Measurements from ENCODE around the gene SLC22A13. TPM values are rescaled to one million over a fixed set of nuclear protein-coding genes. Genes with fewer than 3 reads are reported as not detected.

Gene SLC22A13
- total and polyA plus RNA-seq, 9 of the 15 experiments (the other 6 are each of a cell fraction or from before 2014, with no cell fraction given) = 0.09 to 0.49 (median 0.17) TPM; not detected in 3

DNA sequence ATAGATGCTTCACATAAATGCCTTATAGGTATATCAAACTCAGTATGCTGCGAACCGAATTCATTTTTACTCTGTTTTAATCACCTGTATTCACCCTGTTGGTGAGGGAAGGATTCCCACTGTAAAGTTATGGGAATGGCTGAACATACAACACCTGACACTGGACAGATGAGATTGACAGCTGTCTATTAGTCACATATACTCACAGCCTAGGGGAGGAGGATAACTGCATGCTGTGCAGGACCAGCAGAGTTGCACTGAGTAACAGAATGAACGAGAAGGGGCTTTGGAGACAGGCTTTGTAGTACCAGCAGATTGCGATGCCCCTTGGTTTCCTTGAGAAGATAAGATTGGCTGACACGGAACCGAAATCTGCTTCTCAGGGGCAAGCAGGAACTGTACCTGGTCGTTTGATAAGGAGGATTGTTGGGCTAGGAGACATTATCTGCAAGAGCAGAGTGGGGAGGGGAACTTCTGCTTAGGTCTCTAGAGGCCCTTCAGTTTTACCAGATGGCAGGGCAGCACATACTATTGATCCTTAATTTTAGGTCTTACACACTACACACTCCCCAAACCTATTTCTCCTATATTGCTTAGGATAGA lies 43.5 kb upstream of the SLC22A13 start (continued):
- TF ChIP-seq, protein P1, sequence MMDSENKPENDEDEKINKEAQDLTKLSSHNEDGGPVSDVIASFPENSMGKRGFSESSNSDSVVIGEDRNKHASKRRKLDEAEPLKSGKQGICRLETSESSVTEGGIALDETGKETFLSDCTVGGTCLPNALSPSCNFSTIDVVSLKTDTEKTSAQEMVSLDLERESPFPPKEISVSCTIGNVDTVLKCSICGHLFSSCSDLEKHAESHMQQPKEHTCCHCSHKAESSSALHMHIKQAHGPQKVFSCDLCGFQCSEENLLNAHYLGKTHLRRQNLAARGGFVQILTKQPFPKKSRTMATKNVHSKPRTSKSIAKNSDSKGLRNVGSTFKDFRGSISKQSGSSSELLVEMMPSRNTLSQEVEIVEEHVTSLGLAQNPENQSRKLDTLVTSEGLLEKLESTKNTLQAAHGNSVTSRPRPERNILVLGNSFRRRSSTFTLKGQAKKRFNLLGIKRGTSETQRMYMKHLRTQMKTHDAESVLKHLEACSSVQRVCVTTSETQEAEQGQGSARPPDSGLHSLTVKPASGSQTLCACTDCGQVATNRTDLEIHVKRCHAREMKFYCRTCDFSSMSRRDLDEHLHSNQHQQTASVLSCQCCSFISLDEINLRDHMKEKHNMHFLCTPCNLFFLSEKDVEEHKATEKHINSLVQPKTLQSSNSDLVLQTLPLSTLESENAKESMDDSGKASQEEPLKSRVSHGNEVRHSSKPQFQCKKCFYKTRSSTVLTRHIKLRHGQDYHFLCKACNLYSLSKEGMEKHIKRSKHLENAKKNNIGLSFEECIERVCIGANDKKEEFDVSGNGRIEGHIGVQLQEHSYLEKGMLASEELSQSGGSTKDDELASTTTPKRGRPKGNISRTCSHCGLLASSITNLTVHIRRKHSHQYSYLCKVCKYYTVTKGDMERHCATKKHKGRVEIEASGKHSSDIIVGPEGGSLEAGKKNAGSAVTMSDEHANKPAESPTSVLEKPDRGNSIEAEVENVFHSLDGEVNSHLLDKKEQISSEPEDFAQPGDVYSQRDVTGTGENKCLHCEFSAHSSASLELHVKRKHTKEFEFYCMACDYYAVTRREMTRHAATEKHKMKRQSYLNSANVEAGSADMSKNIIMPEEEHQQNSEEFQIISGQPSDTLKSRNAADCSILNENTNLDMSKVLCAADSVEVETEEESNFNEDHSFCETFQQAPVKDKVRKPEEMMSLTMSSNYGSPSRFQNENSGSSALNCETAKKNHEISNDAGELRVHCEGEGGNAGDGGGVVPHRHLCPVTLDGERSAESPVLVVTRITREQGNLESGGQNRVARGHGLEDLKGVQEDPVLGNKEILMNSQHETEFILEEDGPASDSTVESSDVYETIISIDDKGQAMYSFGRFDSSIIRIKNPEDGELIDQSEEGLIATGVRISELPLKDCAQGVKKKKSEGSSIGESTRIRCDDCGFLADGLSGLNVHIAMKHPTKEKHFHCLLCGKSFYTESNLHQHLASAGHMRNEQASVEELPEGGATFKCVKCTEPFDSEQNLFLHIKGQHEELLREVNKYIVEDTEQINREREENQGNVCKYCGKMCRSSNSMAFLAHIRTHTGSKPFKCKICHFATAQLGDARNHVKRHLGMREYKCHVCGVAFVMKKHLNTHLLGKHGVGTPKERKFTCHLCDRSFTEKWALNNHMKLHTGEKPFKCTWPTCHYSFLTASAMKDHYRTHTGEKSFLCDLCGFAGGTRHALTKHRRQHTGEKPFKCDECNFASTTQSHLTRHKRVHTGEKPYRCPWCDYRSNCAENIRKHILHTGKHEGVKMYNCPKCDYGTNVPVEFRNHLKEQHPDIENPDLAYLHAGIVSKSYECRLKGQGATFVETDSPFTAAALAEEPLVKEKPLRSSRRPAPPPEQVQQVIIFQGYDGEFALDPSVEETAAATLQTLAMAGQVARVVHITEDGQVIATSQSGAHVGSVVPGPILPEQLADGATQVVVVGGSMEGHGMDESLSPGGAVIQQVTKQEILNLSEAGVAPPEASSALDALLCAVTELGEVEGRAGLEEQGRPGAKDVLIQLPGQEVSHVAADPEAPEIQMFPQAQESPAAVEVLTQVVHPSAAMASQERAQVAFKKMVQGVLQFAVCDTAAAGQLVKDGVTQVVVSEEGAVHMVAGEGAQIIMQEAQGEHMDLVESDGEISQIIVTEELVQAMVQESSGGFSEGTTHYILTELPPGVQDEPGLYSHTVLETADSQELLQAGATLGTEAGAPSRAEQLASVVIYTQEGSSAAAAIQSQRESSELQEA (IDR thresholded peaks at IDR 0.05; ENCODE audit: low read depth) = no peak
- no peak for TF ChIP-seq GATAD2A (IDR thresholded peaks at IDR 0.05)
- TF ChIP-seq, protein P2, sequence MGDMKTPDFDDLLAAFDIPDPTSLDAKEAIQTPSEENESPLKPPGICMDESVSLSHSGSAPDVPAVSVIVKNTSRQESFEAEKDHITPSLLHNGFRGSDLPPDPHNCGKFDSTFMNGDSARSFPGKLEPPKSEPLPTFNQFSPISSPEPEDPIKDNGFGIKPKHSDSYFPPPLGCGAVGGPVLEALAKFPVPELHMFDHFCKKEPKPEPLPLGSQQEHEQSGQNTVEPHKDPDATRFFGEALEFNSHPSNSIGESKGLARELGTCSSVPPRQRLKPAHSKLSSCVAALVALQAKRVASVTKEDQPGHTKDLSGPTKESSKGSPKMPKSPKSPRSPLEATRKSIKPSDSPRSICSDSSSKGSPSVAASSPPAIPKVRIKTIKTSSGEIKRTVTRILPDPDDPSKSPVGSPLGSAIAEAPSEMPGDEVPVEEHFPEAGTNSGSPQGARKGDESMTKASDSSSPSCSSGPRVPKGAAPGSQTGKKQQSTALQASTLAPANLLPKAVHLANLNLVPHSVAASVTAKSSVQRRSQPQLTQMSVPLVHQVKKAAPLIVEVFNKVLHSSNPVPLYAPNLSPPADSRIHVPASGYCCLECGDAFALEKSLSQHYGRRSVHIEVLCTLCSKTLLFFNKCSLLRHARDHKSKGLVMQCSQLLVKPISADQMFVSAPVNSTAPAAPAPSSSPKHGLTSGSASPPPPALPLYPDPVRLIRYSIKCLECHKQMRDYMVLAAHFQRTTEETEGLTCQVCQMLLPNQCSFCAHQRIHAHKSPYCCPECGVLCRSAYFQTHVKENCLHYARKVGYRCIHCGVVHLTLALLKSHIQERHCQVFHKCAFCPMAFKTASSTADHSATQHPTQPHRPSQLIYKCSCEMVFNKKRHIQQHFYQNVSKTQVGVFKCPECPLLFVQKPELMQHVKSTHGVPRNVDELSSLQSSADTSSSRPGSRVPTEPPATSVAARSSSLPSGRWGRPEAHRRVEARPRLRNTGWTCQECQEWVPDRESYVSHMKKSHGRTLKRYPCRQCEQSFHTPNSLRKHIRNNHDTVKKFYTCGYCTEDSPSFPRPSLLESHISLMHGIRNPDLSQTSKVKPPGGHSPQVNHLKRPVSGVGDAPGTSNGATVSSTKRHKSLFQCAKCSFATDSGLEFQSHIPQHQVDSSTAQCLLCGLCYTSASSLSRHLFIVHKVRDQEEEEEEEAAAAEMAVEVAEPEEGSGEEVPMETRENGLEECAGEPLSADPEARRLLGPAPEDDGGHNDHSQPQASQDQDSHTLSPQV (IDR thresholded peaks at IDR 0.05) = no peak
- no peak for TF ChIP-seq SLC30A9 (CRISPR knock-in tag; IDR thresholded peaks at IDR 0.05)
- TF ChIP-seq, protein P3, sequence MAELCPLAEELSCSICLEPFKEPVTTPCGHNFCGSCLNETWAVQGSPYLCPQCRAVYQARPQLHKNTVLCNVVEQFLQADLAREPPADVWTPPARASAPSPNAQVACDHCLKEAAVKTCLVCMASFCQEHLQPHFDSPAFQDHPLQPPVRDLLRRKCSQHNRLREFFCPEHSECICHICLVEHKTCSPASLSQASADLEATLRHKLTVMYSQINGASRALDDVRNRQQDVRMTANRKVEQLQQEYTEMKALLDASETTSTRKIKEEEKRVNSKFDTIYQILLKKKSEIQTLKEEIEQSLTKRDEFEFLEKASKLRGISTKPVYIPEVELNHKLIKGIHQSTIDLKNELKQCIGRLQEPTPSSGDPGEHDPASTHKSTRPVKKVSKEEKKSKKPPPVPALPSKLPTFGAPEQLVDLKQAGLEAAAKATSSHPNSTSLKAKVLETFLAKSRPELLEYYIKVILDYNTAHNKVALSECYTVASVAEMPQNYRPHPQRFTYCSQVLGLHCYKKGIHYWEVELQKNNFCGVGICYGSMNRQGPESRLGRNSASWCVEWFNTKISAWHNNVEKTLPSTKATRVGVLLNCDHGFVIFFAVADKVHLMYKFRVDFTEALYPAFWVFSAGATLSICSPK (IDR thresholded peaks at IDR 0.05; ENCODE audit: borderline replicate concordance) = no peak
- peak; percentile 74 for TF ChIP-seq SMARCA4 (IDR thresholded peaks at IDR 0.05)
- no peak for TF ChIP-seq CBX3 (IDR thresholded peaks at IDR 0.05; ENCODE audit: borderline replicate concordance in 1 of 2, low read length in 2 of 2)
- TF ChIP-seq, protein P4, sequence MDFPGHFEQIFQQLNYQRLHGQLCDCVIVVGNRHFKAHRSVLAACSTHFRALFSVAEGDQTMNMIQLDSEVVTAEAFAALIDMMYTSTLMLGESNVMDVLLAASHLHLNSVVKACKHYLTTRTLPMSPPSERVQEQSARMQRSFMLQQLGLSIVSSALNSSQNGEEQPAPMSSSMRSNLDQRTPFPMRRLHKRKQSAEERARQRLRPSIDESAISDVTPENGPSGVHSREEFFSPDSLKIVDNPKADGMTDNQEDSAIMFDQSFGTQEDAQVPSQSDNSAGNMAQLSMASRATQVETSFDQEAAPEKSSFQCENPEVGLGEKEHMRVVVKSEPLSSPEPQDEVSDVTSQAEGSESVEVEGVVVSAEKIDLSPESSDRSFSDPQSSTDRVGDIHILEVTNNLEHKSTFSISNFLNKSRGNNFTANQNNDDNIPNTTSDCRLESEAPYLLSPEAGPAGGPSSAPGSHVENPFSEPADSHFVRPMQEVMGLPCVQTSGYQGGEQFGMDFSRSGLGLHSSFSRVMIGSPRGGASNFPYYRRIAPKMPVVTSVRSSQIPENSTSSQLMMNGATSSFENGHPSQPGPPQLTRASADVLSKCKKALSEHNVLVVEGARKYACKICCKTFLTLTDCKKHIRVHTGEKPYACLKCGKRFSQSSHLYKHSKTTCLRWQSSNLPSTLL (IDR thresholded peaks at IDR 0.05) = no peak
- 0 out of 2 replicates have a peak, but pooled peaks have one; percentile 40 for TF ChIP-seq PREB (CRISPR knock-in tag; IDR thresholded peaks at IDR 0.05)
- no peak for TF ChIP-seq IFI16 (CRISPR knock-in tag; IDR thresholded peaks at IDR 0.05)

Measured in K562 (cell line).